GM06990 (cell line): ENCODE data around the gene CUX1.

Experiments
- DNase-seq: peaks from one replicate; pipeline ENCODE4 v3.0.0-alpha.2; 2011; ENCODE audit not compliant: insufficient read length; ENCODE audit errors: extremely low read depth
- H3K27me3 ChIP-seq: replicated peaks from 2 replicates; pipeline ENCODE4 v1.6.0; 2011; ENCODE audit warnings: low read length; ENCODE audit not compliant: control insufficient read depth, insufficient read depth
- H3K36me3 ChIP-seq: 2 replicates; pipeline ENCODE4 v1.5.1; 2011; ENCODE audit warnings: low read length; ENCODE audit not compliant: control insufficient read depth, insufficient read depth
- H3K4me3 ChIP-seq: replicated peaks from 2 replicates; pipeline ENCODE4 v1.5.1; 2011; ENCODE audit warnings: low read depth, mild to moderate bottlenecking, control low read depth, low read length
- CTCF ChIP-seq: IDR thresholded peaks from 2 replicates; pipeline ENCODE4 v1.5.1; 2011; ENCODE audit warnings: low read length, control low read depth, mild to moderate bottlenecking, inconsistent platforms; ENCODE audit not compliant: insufficient read depth, poor library complexity, severe bottlenecking

The CUX1 gene

GRCh38 chr7:102236592-102237287 lies 419.3 kb downstream of the CUX1 start:
- Histone ChIP-seq H3K27me3 (no peaks in the 10 kb centered on the region), H3K4me3 (no peak overlapping the region), H3K36me3 (peaks cover 10% of the 10 kb centered on the region)
- TF ChIP-seq CTCF, result peak; percentile 78
- DNase-seq, result peak; percentile 29

GRCh38 chr7:102239206-102239820 lies 421.9 kb downstream of the CUX1 start:
- no peaks in the 10 kb centered on the region for H3K27me3 ChIP-seq
- peaks cover 10% of the 10 kb centered on the region for H3K36me3 ChIP-seq
- DNase-seq, result no peak
- TF ChIP-seq CTCF, result no peak
- no peak overlapping the region for H3K4me3 ChIP-seq

GRCh38 chr7:102241431-102241830 lies 424.0 kb downstream of the CUX1 start:
- DNase-seq, result no peak
- Histone ChIP-seq H3K27me3 (no peaks in the 10 kb centered on the region), H3K36me3 (peaks cover 5% of the 10 kb centered on the region), H3K4me3 (no peak overlapping the region)
- no peak for TF ChIP-seq CTCF

- no peak overlapping the region for H3K4me3 ChIP-seq
- H3K36me3 ChIP-seq, result peaks cover 3% of the 10 kb centered on the region
- no peaks in the 10 kb centered on the region for H3K27me3 ChIP-seq
- no peak for TF ChIP-seq CTCF
- no peak for DNase-seq
These were observed 427.2 kb downstream of the CUX1 start for GRCh38 chr7:102244601-102245000.

- DNase-seq, result no peak
- Histone ChIP-seq H3K4me3 (no peak overlapping the region), H3K27me3 (no peaks in the 10 kb centered on the region), H3K36me3 (peaks cover 1% of the 10 kb centered on the region)
- no peak for TF ChIP-seq CTCF
These were observed 430.6 kb downstream of the CUX1 start for GRCh38 chr7:102248081-102248455.
